Measurements from ENCODE around the gene SLC45A2. TPM values are rescaled to one million over a fixed set of nuclear protein-coding genes. Genes with fewer than 3 reads are reported as not detected.

SLC45A2 gene
- total RNA-seq, 1 experiment from 2014 or later: not detected

DNA sequence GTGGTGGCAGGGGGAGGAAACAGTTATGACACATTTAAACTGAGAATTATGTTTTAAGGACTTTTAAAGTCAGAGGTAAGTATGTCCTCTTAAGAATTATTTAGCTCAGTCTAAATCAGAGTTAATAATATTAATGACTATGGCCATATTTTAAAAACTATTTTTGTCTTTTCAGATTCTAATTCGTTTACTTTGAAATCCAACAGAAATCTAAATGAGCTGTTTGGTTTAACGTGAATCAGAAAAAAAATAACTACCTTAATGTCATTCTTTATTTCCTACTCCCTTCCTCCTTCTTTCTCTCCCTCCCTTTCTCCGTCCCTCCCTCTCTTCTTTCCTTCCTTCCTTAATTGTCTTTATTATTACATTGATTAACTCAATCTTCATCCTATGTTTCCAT, 43.9 kb upstream of the SLC45A2 start:
- Histone ChIP-seq H3K4me1 (ENCODE audit: insufficient read depth, low read length) (no peaks in the 10 kb centered on the region; the same call in 1 of the 2 replicates), H2BK5ac (ENCODE audit: insufficient read length, low read length) (no peak overlapping the region), H4K91ac (ENCODE audit: insufficient read length, low read depth, low read length) (no peak overlapping the region), H3K23ac (ENCODE audit: insufficient read length, low read depth, low read length) (no peak overlapping the region), H2BK15ac (ENCODE audit: low read depth, low read length) (no peak overlapping the region), H2BK20ac (ENCODE audit: low read depth, low read length, poor library complexity, severe bottlenecking) (no peak overlapping the region), H3K27ac (ENCODE audit: insufficient read length, low read depth, low read length) (no peak overlapping the region), H3K9ac (ENCODE audit: extremely low read depth, insufficient read length, low read length) (no peak overlapping the region), H3K79me1 (ENCODE audit: insufficient read depth, low read depth, low read length, poor library complexity, severe bottlenecking) (no peaks in the 10 kb centered on the region), H3K23me2 (ENCODE audit: insufficient read length, low read depth, low read length, poor library complexity, severe bottlenecking) (no peaks in the 10 kb centered on the region), H3K79me2 (ENCODE audit: insufficient read depth, low read length) (no peaks in the 10 kb centered on the region), H3K4ac (ENCODE audit: low read depth, low read length) (no peak overlapping the region), H4K5ac (ENCODE audit: insufficient read length, low read depth, low read length) (no peak overlapping the region), H4K8ac (replicated peaks; ENCODE audit: insufficient read length, low read depth, low read length) (no peak overlapping the region), H3K27me3 (ENCODE audit: insufficient read depth, low read length) (no peaks in the 10 kb centered on the region), H2AK5ac (ENCODE audit: insufficient read length, low read length) (no peak overlapping the region), H3K14ac (ENCODE audit: insufficient read depth, low read length) (no peak overlapping the region), H4K20me1 (ENCODE audit: control insufficient read depth, insufficient read depth, insufficient read length) (no peaks in the 10 kb centered on the region), H3K4me2 (ENCODE audit: insufficient read depth, insufficient read length, low read length) (no peak overlapping the region), H3K9me3 (ENCODE audit: control insufficient read depth, low read depth, low read length) (no peaks in the 10 kb centered on the region), H2BK120ac (ENCODE audit: low read depth, low read length, poor library complexity, severe bottlenecking) (no peak overlapping the region), H3K18ac (ENCODE audit: insufficient read length, low read depth, low read length) (no peak overlapping the region), H3K56ac (ENCODE audit: insufficient read length, low read depth, low read length) (no peak overlapping the region), H3T11ph (ENCODE audit: low read length) (no peak overlapping the region), H2BK12ac (ENCODE audit: insufficient read length, low read depth, low read length) (no peak overlapping the region), H2AFZ (ENCODE audit: low read length) (no peak overlapping the region)
- no peaks in the 10 kb centered on the region for H3K36me3 Mint-ChIP-seq (ENCODE audit: insufficient read depth in 1 of 3, low read depth in 3 of 3)
- no peak overlapping the region for H3K4me3 Mint-ChIP-seq
- TF ChIP-seq, protein P1, sequence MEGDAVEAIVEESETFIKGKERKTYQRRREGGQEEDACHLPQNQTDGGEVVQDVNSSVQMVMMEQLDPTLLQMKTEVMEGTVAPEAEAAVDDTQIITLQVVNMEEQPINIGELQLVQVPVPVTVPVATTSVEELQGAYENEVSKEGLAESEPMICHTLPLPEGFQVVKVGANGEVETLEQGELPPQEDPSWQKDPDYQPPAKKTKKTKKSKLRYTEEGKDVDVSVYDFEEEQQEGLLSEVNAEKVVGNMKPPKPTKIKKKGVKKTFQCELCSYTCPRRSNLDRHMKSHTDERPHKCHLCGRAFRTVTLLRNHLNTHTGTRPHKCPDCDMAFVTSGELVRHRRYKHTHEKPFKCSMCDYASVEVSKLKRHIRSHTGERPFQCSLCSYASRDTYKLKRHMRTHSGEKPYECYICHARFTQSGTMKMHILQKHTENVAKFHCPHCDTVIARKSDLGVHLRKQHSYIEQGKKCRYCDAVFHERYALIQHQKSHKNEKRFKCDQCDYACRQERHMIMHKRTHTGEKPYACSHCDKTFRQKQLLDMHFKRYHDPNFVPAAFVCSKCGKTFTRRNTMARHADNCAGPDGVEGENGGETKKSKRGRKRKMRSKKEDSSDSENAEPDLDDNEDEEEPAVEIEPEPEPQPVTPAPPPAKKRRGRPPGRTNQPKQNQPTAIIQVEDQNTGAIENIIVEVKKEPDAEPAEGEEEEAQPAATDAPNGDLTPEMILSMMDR (conservative IDR thresholded peaks at IDR 0.05): no peak
- no peak for DNase-seq
- H3K9me3 Mint-ChIP-seq: no peaks in the 10 kb centered on the region
- H3K27me3 Mint-ChIP-seq (ENCODE audit: low read depth): no peaks in the 10 kb centered on the region
- H3K27ac Mint-ChIP-seq: no peak overlapping the region
- WGBS (ENCODE audit: extremely low coverage, insufficient read length, low lambda C conversion rate): 93% methylated on average over 1 of the region's 3 CpGs
- peaks cover 3% of the 10 kb centered on the region in 2 experiments; a peak in 1 of 4 replicates for H3K4me1 Mint-ChIP-seq
